GM18951 (cell line): ENCODE data around the gene ISYNA1.

Source experiments
- POLR2A ChIP-seq: IDR thresholded peaks from 4 replicates; pipeline ENCODE4 v1.6.1; 2011; ENCODE audit warnings: mild to moderate bottlenecking; ENCODE audit not compliant: insufficient read length, insufficient read depth; ENCODE audit errors: extremely low read depth
- in situ Hi-C: fragments of 300-500 bp; cut with MboI; formaldehyde crosslinking; loops from one replicate; pipeline ENCODE4 v1.12.0; 2022; ENCODE audit warnings: low sequenced_read_pairs, mixed read lengths, inconsistent platforms; ENCODE audit not compliant: unreplicated experiment

ISYNA1 gene

GRCh38 chr19:18436671-18437490 is 1.1 kb downstream of the ISYNA1 start:
- TF ChIP-seq POLR2A, result peak; percentile 18
- in situ Hi-C loops, result no loop called here

GRCh38 chr19:18435842-18436670 is 1.9 kb downstream of the ISYNA1 start:
- in situ Hi-C loops, result no loop called here

GRCh38 chr19:18435178-18435841 is 2.6 kb downstream of the ISYNA1 start:
- in situ Hi-C loops, result no loop called here

More at GRCh38 chr19:18435842-18436670, 1.9 kb downstream of the ISYNA1 start:
- no peak for TF ChIP-seq POLR2A

GRCh38 chr19:18434411-18435175 is 3.3 kb downstream of the ISYNA1 start:
- TF ChIP-seq POLR2A, result no peak
- in situ Hi-C loops, result no loop called here

More at GRCh38 chr19:18435178-18435841, 2.6 kb downstream of the ISYNA1 start:
- TF ChIP-seq POLR2A, result no peak

- in situ Hi-C loops, result no loop called here
- no peak for TF ChIP-seq POLR2A
These were observed 4.1 kb downstream of the ISYNA1 start for GRCh38 chr19:18433735-18434398.

GRCh38 chr19:18433015-18433691 is 4.8 kb downstream of the ISYNA1 start:
- peak; percentile 58 for TF ChIP-seq POLR2A
- in situ Hi-C loops, result no loop called here

GRCh38 chr19:18432275-18433014 is 5.5 kb downstream of the ISYNA1 start:
- no peak for TF ChIP-seq POLR2A
- in situ Hi-C loops, result no loop called here

- in situ Hi-C loops, result no loop called here
- no peak for TF ChIP-seq POLR2A
These were observed 6.4 kb downstream of the ISYNA1 start for GRCh38 chr19:18431351-18432197.

GRCh38 chr19:18430417-18431144 is 7.4 kb downstream of the ISYNA1 start:
- in situ Hi-C loops, result no loop called here
- no peak for TF ChIP-seq POLR2A
